GM19025 (cell line): ENCODE data around the gene DNAJB1.

Experiments used
- ATAC-seq: cut with Tn5 transposase; IDR thresholded peaks from one replicate; pipeline ENCODE4 v1.9.1; 2021; ENCODE audit warnings: mild to moderate bottlenecking, low read depth, moderate library complexity; ENCODE audit not compliant: unreplicated experiment

Gene DNAJB1

DNA sequence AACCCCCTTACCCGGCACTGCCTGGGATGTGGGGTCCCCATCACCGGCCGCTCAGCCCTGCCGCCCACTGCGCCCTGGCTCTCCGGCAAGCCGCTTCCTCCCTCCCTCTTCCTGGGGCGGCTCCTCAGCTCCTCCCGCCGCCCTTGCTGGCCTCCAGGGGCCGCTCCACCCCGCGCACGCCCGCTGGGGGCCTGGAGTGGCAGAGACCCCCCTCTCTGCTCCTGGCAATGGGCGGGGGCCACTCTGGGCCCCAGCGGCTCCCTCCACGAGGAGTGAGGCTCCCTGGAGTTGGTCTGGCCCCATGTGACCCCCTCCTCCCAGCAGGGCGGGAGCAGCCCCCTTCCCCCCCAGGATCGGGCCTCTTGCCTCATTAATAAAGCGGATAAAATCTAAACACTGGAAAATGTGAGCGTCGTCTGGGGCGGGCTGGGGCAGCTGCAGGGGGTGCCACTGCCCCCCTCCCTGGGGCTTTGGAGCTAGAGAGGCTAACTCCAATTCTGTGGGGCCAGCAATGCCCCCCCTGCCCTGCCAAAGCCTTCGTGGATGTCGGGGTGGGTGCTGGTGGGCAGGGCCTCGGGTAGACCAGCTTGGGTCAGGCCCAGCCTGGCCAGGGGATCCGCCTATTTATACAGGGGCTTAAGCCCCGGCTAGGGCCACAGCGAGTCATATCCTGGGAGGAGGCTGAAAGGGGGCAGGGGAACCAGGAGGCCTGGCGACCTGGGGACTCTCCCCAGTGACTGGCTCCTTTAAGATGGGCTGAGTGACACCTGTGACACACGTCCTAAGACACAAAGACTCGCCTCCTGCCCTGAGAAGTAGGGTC is 42.7 kb downstream of the DNAJB1 start, which contains the start of gene PTGER1:
TSS of gene PTGER1 (minus strand) at position 104 of the 823 bp plus-strand sequence. CDS start 1,034 bp downstream, outside the sequence.
- ATAC-seq, result no peak

DNA sequence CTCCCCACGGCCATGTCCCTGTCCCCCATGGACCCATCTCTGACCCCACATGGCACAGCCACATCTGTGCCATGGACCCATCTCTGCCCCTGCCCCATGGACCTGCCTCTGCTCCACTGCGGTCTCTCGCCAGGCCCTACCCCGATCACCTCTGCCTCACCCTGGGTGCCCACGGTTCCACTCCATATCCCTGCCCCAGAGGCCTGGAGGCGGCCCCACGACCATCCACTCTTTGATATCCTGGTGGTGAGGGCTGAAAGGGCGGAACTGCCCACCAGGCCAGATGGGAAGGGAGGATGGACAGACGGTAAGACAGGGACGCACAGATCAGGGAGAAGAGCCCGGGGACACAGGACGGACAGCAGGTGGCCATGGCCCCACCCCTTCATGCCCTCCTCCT is 43.4 kb downstream of the DNAJB1 start:
- no peak for ATAC-seq

DNA sequence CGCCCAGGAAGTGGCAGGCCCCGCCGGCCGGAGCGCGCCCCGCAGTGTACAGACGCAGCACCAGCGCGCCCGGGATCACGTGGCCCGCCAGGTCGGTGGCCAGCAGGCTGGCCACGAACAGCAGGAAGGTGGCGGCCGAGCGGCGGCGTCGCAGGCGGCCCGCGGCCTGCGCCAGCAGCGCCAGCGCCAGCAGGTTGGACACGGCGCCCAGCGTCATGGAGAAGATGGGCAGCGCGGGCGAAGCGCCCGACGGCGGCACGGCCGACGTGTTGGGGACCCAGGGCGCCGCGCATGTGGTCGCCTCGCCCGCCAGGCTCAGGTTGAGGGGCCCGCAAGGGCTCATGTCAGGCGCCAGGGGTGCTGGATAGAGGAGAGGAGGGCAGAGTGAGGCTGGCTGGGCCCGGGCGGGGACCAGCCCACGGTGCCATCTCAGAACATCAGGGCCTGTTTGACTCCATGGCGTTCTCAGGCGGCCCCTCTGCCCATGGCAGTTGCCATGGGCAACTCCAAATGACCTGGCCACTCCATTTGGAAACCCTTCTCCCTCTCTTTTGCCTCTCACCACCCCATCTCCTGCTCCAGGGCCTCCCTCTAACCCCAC is 44.1 kb downstream of the DNAJB1 start:
- ATAC-seq, result no peak

DNA sequence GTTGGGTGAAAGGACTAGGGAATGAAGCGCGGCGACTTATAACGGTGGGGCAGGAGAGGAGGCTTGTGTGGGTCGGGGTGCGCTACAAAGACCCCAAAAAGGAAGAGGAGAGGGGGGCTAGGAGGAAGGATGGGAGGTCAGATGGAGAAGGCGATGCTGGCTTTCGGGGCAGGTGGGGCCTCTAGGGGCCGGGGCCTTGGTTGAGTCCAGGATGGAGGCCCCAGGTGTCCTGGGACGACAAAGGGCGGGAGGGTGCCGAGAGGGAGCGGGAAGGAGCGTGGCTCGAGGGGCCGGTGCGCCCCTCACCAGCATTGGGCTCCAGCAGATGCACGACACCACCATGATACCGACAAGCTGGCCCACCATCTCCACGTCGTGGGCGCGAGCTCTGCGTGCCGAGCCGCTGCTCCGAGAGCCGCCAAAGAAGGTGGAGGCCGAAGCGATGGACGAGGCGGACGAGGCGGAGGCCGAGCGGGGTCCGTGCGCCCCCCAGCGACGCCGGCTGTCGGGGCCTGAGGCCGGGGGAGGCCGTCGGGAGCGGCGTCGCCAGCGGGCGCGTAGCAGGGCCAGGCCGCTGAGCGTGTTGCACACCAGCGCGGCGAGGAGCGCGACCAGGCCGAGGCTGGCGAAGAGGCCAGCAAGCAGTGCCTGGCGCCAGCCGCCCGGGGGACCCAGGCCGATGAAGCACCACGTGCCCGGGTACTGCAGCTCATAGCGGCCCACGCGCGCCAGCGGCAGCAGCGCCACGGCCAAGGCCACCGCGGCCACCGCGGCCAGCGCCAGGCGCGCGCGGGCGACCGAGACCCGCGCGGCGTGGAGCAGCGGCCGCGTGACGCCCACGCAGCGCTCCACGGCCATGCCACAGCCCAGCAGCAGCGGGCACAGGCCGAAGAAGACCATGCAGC is 44.9 kb downstream of the DNAJB1 start:
- no peak for ATAC-seq

DNA sequence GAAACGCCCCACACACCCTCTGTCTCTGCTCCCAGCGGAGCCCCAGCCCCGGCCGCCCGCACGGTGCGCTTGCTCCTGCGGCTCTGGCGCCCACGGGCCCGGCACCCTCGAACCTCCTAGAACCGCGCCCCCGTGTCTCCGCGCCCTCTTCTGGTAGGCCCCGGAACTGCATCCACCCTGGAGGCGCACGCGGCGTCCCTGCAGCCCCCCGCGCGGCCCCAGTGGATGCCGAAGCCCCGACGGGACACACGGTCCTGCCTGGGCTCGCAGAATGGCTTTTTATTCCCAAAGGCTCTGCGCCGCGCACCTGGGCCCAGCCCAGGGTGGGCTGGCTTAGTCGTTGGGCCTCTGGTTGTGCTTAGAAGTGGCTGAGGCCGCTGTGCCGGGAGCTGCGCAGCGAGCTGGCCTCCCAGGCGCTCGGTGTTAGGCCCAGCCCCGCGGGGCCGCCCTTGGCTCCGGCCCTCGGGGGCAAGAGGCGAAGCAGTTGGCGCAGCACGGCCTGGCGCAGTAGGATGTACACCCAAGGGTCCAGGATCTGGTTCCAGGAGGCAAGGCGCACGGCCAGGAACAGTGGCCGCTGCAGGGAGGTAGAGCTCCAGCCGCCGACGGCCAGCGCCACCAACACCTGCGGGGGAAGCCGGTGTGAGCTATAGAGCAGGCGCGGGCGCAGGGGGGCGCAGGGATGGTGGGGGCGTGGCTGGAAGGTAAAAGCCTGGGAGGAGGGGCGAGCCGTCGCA is 45.8 kb downstream of the DNAJB1 start:
- ATAC-seq, result no peak

DNA sequence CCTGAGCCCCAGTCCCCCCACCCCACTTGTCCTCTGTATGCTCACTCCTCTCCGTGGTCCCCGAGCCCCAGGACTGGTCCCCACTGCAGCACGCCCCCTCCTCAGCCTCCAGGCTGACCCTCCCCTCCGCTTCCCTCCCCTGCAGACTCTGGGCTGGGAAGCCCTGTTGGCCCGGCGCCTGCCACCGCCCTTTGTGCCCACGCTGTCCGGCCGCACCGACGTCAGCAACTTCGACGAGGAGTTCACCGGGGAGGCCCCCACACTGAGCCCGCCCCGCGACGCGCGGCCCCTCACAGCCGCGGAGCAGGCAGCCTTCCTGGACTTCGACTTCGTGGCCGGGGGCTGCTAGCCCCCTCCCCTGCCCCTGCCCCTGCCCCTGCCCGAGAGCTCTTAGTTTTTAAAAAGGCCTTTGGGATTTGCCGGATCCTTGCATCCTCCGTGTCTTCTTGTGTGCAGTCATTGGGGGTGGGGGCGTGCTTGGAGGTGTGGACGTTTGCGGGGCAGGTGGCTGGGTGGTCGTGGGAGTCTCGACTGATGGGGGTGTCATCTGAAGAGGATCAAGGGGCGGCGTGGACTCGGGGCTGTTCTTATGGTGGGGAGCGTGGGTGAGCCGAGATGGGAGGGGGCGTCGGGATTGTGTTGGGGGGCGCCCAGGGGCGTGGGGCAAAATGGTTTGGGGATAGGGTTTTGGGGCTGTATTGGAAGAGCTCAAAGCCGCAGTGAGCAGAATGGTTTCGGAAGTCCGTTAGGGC is 46.6 kb downstream of the DNAJB1 start:
- ATAC-seq, result no peak

DNA sequence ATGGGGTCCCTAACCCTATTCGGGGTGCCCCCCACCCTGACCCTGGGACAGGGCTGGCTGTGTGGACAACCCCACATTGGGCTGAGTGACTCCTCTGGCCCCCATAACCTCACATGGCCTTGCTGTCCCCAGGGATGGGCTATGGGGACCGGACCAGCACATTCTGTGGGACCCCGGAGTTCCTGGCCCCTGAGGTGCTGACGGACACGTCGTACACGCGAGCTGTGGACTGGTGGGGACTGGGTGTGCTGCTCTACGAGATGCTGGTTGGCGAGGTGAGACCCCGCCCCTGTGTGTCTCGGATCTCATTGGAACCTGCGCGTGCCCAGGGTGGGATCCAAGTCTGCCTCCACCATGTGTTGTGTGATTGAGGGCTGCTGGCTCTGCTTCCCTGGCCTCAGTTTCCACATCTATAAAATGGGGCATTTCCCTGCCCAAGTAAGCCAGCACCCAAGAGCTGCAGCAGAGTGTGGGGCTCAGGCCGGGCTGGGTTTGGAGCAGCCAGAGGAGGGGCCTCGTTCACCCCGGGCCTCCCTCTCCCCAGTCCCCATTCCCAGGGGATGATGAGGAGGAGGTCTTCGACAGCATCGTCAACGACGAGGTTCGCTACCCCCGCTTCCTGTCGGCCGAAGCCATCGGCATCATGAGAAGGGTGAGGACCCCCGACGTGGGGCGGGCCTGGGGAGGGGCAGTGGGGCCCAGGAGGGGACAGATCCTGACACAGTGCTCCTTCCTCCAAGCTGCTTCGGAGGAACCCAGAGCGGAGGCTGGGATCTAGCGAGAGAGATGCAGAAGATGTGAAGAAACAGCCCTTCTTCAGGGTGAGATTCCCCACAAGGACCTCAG is 47.9 kb downstream of the DNAJB1 start:
- no peak for ATAC-seq

DNA sequence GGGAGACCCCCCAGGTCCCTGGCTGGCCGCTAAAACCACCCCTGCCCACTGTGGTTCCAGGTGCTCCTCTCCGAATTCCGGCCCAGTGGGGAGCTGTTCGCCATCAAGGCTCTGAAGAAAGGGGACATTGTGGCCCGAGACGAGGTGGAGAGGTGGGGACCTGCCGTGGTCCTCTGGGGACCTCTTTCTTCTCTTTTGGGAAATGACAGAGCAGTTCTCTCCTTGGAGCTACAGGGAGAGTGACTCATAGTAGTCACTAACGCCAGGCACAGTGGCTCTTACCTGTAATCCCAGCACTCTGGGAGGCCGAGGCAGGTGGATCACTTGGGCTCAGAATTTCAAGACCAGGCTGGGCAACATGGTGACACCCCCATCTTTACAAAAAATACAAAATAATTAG is 50.4 kb downstream of the DNAJB1 start:
- no peak for ATAC-seq

DNA sequence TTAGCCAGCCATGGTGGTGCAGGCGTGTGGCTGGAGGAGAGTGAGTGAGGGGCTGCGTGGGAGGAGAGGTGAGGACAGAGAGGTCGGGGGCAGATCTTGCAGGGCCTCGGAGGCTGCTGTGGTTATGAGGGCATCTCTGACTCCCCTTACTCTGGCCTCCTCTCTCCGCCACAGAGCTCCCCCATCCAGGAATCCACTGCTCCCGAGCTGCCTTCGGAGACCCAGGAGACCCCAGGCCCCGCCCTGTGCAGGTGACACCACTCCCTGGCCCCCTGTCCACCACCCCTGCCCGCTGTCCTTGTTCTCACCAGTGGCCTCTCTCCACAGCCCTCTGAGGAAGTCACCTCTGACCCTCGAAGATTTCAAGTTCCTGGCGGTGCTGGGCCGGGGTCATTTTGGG is 50.8 kb downstream of the DNAJB1 start:
- no peak for ATAC-seq
